HCT116 (cell line): ENCODE results near the gene TWF2. TPM values are rescaled to one million over a fixed set of nuclear protein-coding genes. Genes with fewer than 3 reads are reported as not detected.

Experiments used
- ATAC-seq: fragments of 200-7000 bp; cut with Tn5 transposase; 2 replicates; pipeline ENCODE4 v1.9.1; 2020; ENCODE audit warnings: mild to moderate bottlenecking, moderate library complexity
- BruUV-seq: library from RNA; stranded (reverse); fragments of 400-500 nt; replicated peaks from 2 replicates; lab custom pipeline; 2021; lab: Mats Ljungman, UMichigan
- CTCF ChIA-PET: fragments of 300-600 bp; sonication (Branson Sonifier 250); formaldehyde crosslinking; loops from one replicate; lab custom pipeline; 2021; ENCODE audit warnings: antibody characterized with exemption; lab: Charles Lee
- POLR2A ChIA-PET: fragments of 300-600, 350-600 bp; sonication (Branson Sonifier 250); formaldehyde crosslinking; loops from one replicate; lab custom pipeline; 2021; ENCODE audit warnings: antibody characterized with exemption; lab: Charles Lee
- RAD21 ChIA-PET, 2 experiments: fragments of 300-600 bp; sonication (Branson Sonifier 250); formaldehyde crosslinking; loops; one replicate each; lab custom pipeline; 2023; ENCODE audit warnings: low total read pairs in 2 of 2; ENCODE audit not compliant: uncharacterized antibody in 2 of 2, unreplicated experiment in 2 of 2, low non-redundant PET in 1 of 2; lab: Charles Lee
- DNase-seq: peaks from one replicate; pipeline ENCODE4 v3.0.0-alpha.2; 2010; ENCODE audit warnings: low read depth, low spot score
- H2AFZ ChIP-seq: fragments of 200-600 bp; shearing (Covaris generic), sonication (generic); 2 replicates; pipeline ENCODE4 v1.6.1; 2017; ENCODE audit warnings: low read depth, mixed run types, mixed read lengths, antibody characterized with exemption, low read length; ENCODE audit not compliant: poor library complexity, severe bottlenecking
- H3K27ac ChIP-seq: 2 replicates; pipeline ENCODE4 v1.5.1; 2012; ENCODE audit warnings: low read depth, low read length
- H3K27me3 ChIP-seq: fragments of 200-600 bp; sonication (generic); 2 replicates; pipeline ENCODE4 v1.6.1; 2016; ENCODE audit warnings: mixed run types, low read length, mixed read lengths; ENCODE audit not compliant: insufficient read depth
- H3K36me3 ChIP-seq, 2 experiments: fragments of 200-500 bp in 1 of 2; fragments of 200-600 bp in 1 of 2; sonication (Bioruptor generic) in 1 of 2; sonication (generic) in 1 of 2; 2 replicates each; pipeline versions ENCODE4 v1.5.1 to v1.6.1; 2014 to 2016; ENCODE audit warnings: low read length in 2 of 2, inconsistent platforms in 1 of 2, mixed read lengths in 1 of 2, mixed run types in 1 of 2; ENCODE audit not compliant: insufficient read depth in 2 of 2, control insufficient read depth in 1 of 2
- H3K4me1 ChIP-seq, 2 experiments: fragments of 200-600 bp in 1 of 2; sonication (generic) in 1 of 2; 2 replicates each; pipeline versions ENCODE4 v1.5.1 to v1.6.1; 2012 to 2017; ENCODE audit warnings: low read length in 2 of 2, inconsistent platforms in 1 of 2, mild to moderate bottlenecking in 1 of 2, mixed read lengths in 1 of 2, mixed run types in 1 of 2, moderate library complexity in 1 of 2; ENCODE audit not compliant: insufficient read depth in 2 of 2, control insufficient read depth in 1 of 2
- H3K4me2 ChIP-seq: fragments of 200-600 bp; sonication (generic); 2 replicates; pipeline ENCODE4 v1.6.1; 2017; ENCODE audit warnings: mixed run types, low read length, mixed read lengths
- H3K4me3 ChIP-seq, 2 experiments: fragments of 200-600 bp in 1 of 2; sonication (generic) in 1 of 2; replicated peaks in 1 of 2; 2 replicates each; pipeline ENCODE4 v1.5.1; 2011 to 2016; ENCODE audit warnings: low read length in 2 of 2, control low read depth in 1 of 2, low read depth in 1 of 2, mild to moderate bottlenecking in 1 of 2, mixed read lengths in 1 of 2, mixed run types in 1 of 2
- H3K79me2 ChIP-seq: fragments of 200-600 bp; sonication (generic); 2 replicates; pipeline ENCODE4 v1.6.1; 2017; ENCODE audit warnings: mild to moderate bottlenecking, mixed run types, low read length, moderate library complexity, mixed read lengths; ENCODE audit not compliant: insufficient read depth
- H3K9ac ChIP-seq: fragments of 200-600 bp; sonication (generic); 2 replicates; pipeline ENCODE4 v1.6.1; 2016; ENCODE audit warnings: low read length, mixed read lengths
- H3K9me2 ChIP-seq: fragments of 200-600 bp; sonication (generic), shearing (Covaris generic); 2 replicates; pipeline ENCODE4 v1.6.1; 2017; ENCODE audit warnings: mixed run types, mild to moderate bottlenecking, moderate library complexity; ENCODE audit not compliant: insufficient read depth
- H3K9me3 ChIP-seq, 2 experiments: fragments of 200-500 bp in 1 of 2; fragments of 200-600 bp in 1 of 2; sonication (Bioruptor generic) in 1 of 2; sonication (generic) in 1 of 2; 2 replicates each; pipeline ENCODE4 v1.6.1; 2014 to 2017; ENCODE audit warnings: low read length in 2 of 2, mixed read lengths in 2 of 2, inconsistent platforms in 1 of 2, low read depth in 1 of 2, mild to moderate bottlenecking in 1 of 2, mixed run types in 1 of 2, moderate library complexity in 1 of 2; ENCODE audit not compliant: control insufficient read depth in 1 of 2, insufficient read depth in 1 of 2
- H4K20me1 ChIP-seq: fragments of 200-600 bp; sonication (generic), shearing (Covaris generic); 2 replicates; pipeline ENCODE4 v1.6.1; 2017; ENCODE audit warnings: mixed run types, mild to moderate bottlenecking, moderate library complexity; ENCODE audit not compliant: insufficient read depth
- ATF3 ChIP-seq: IDR thresholded peaks from 2 replicates; pipeline ENCODE4 v1.6.1; 2012
- CEBPB ChIP-seq: IDR thresholded peaks from 2 replicates; pipeline ENCODE4 v1.6.1; 2012; ENCODE audit warnings: low read depth
- CTCF ChIP-seq, 3 experiments: fragments of 200-600 bp in 1 of 3; sonication (generic) in 1 of 3; IDR thresholded peaks in 2 of 3; conservative IDR thresholded peaks in 1 of 3; 2 replicates each; pipeline ENCODE4 v1.5.1; 2012 to 2017; ENCODE audit warnings: low read depth in 2 of 3, low read length in 2 of 3, antibody characterized with exemption in 1 of 3, borderline replicate concordance in 1 of 3, control low read depth in 1 of 3, mild to moderate bottlenecking in 1 of 3, mixed read lengths in 1 of 3, mixed run types in 1 of 3, moderate library complexity in 1 of 3; ENCODE audit not compliant: insufficient read depth in 1 of 3
- ELF1 ChIP-seq: IDR thresholded peaks from 2 replicates; pipeline ENCODE4 v1.6.1; 2012; ENCODE audit warnings: low read depth, borderline replicate concordance
- JUND ChIP-seq: IDR thresholded peaks from 2 replicates; pipeline ENCODE4 v1.6.1; 2012
- POLR2AphosphoS5 ChIP-seq: IDR thresholded peaks from 2 replicates; pipeline ENCODE4 v1.6.1; 2011; ENCODE audit warnings: mild to moderate bottlenecking, low read depth, low read length, moderate library complexity
- REST ChIP-seq: IDR thresholded peaks from 2 replicates; pipeline ENCODE4 v1.6.1; 2012; ENCODE audit warnings: low read depth
- SIN3A ChIP-seq: IDR thresholded peaks from 2 replicates; pipeline ENCODE4 v1.6.1; 2012; ENCODE audit warnings: low read depth
- SP1 ChIP-seq: IDR thresholded peaks from 2 replicates; pipeline ENCODE4 v1.6.1; 2012; ENCODE audit warnings: low read depth
- ZBTB33 ChIP-seq: IDR thresholded peaks from 2 replicates; pipeline ENCODE4 v1.6.1; 2011; ENCODE audit warnings: mild to moderate bottlenecking, low read length, moderate library complexity; ENCODE audit not compliant: insufficient replicate concordance; ENCODE audit errors: extremely low read depth
- ZFX ChIP-seq: fragments of 450-650 bp; IDR thresholded peaks from 2 replicates; pipeline ENCODE4 v1.6.1; 2017
- ZNF274 ChIP-seq: fragments of 200-500 bp; sonication (Bioruptor generic); IDR thresholded peaks from 2 replicates; pipeline ENCODE4 v1.6.1; 2014; ENCODE audit warnings: mild to moderate bottlenecking, low read depth, low read length, inconsistent platforms
- intact Hi-C: fragments of 100-400 bp; cut with micrococcal nuclease; formaldehyde crosslinking; loops from 2 replicates; pipeline ENCODE4 v1.10.0; 2022
- total RNA-seq: library from RNA; stranded (reverse); gene quantifications from one replicate; pipeline ENCODE4 v1.2.1, GENCODE V29; 2021; ENCODE audit not compliant: unreplicated experiment

TWF2 gene
- total RNA-seq, 1 experiment from 2014 or later = 100 TPM

GRCh38 chr3:52182196-52182595, 56.8 kb downstream of the TWF2 start:
- DNase-seq (no peak), ATAC-seq (no peak)
- H3K79me2 ChIP-seq = no peaks in the 10 kb centered on the region
- H2AFZ ChIP-seq = no peak overlapping the region
- no peaks in the 10 kb centered on the region for H3K9me2 ChIP-seq
- no peak overlapping the region for H3K9ac ChIP-seq
- H3K4me3 ChIP-seq = no peak overlapping the region
- intact Hi-C loops = no loop called here
- POLR2A ChIA-PET = no interaction called here
- no peaks in the 10 kb centered on the region for H3K4me1 ChIP-seq
- RAD21 ChIA-PET = interaction anchor here in 1 of 2 experiments (0.5 kb wide), 1 partner anchor 8 kb away, joined by 4 read pairs; no protein-coding TSS in a partner anchor
- no peaks in the 10 kb centered on the region for H3K27me3 ChIP-seq
- TF ChIP-seq ZBTB33 (no peak), POLR2AphosphoS5 (no peak), JUND (no peak), ZFX (no peak), ZNF274 (no peak), CEBPB (no peak), ATF3 (no peak), SIN3A (no peak)
- TF ChIP-seq, all 23 proteins: peak for 0
- CTCF ChIA-PET = no interaction called here
- H3K4me2 ChIP-seq = no peak overlapping the region
- H4K20me1 ChIP-seq = no peaks in the 10 kb centered on the region
- no TSS peak for BruUV-seq
- H3K9me3 ChIP-seq = no peaks in the 10 kb centered on the region
- H3K27ac ChIP-seq = no peak overlapping the region
- no peaks in the 10 kb centered on the region for H3K36me3 ChIP-seq

- no TSS peak for BruUV-seq
- no peak overlapping the region for H3K4me2 ChIP-seq
- no peaks in the 10 kb centered on the region for H3K9me3 ChIP-seq
- no peak overlapping the region for H3K9ac ChIP-seq
- ChIA-PET CTCF (no interaction called here), POLR2A (interaction anchor here (0.6 kb wide), 1 partner anchor 14 kb away, joined by 3 read pairs; no protein-coding TSS in a partner anchor), RAD21 (no interaction called here)
- H3K27me3 ChIP-seq = no peaks in the 10 kb centered on the region
- intact Hi-C loops = no loop called here
- ATAC-seq (no peak), DNase-seq (no peak)
- no peaks in the 10 kb centered on the region for H3K4me1 ChIP-seq
- TF ChIP-seq CTCF (IDR thresholded peaks at IDR 0.05 in 2 of 3, conservative IDR thresholded peaks at IDR 0.05 in 1 of 3; ENCODE audit: borderline replicate concordance in 1 of 3, insufficient read depth in 1 of 3, low read depth in 2 of 3, low read length in 2 of 3) (no peak), ELF1 (no peak), SP1 (no peak), REST (no peak), ZNF274 (no peak)
- no peaks in the 10 kb centered on the region for H3K9me2 ChIP-seq
- no peaks in the 10 kb centered on the region for H4K20me1 ChIP-seq
- no peak overlapping the region for H3K27ac ChIP-seq
- no peak overlapping the region for H2AFZ ChIP-seq
- H3K4me3 ChIP-seq = no peak overlapping the region
- no peaks in the 10 kb centered on the region for H3K79me2 ChIP-seq
- H3K36me3 ChIP-seq = no peaks in the 10 kb centered on the region
Measured at GRCh38 chr3:52181543-52181942, 57.4 kb downstream of the TWF2 start.
